H1 (cell line): ENCODE measurements around the gene LRBA. TPM values are rescaled to one million over a fixed set of nuclear protein-coding genes. Genes with fewer than 3 reads are reported as not detected.

ENCODE experiments used
- HDAC2 ChIP-seq, 2 experiments: fragments of 300-600 bp in 1 of 2; sonication (generic) in 1 of 2; IDR thresholded peaks; 2 replicates each; pipeline ENCODE4 v1.6.1; 2011 to 2012; ENCODE audit warnings: low read depth in 2 of 2, low read length in 2 of 2, mild to moderate bottlenecking in 2 of 2, moderate library complexity in 2 of 2, borderline replicate concordance in 1 of 2, inconsistent platforms in 1 of 2
- HDAC6 ChIP-seq: IDR thresholded peaks from one replicate; pipeline ENCODE4 v1.7.1; 2012; ENCODE audit warnings: low read depth, mild to moderate bottlenecking, inconsistent platforms, low read length, moderate library complexity
- POU5F1 ChIP-seq: IDR thresholded peaks from 2 replicates; pipeline ENCODE4 v1.6.1; 2011; ENCODE audit warnings: low read depth, mild to moderate bottlenecking, low read length, moderate library complexity
- RAD21 ChIP-seq, 2 experiments: IDR thresholded peaks in 1 of 2; conservative IDR thresholded peaks in 1 of 2; 2 replicates each; pipeline ENCODE4 v1.6.1; 2011; ENCODE audit warnings: low read depth in 2 of 2, low read length in 2 of 2, improper control_type of control experiment in 1 of 2, inconsistent platforms in 1 of 2, mild to moderate bottlenecking in 1 of 2, moderate library complexity in 1 of 2
- SIN3A ChIP-seq, 2 experiments: IDR thresholded peaks in 1 of 2; conservative IDR thresholded peaks in 1 of 2; 2 replicates each; pipeline ENCODE4 v1.6.1; 2011 to 2012; ENCODE audit warnings: low read length in 2 of 2, improper control_type of control experiment in 1 of 2, low read depth in 1 of 2, mild to moderate bottlenecking in 1 of 2
- SIRT6 ChIP-seq: IDR thresholded peaks from one replicate; pipeline ENCODE4 v1.7.1; 2012; ENCODE audit warnings: low read length, inconsistent platforms
- SUZ12 ChIP-seq: fragments of 200-600 bp; sonication (generic); IDR thresholded peaks from 2 replicates; pipeline ENCODE4 v1.6.1; 2012; ENCODE audit warnings: mild to moderate bottlenecking, inconsistent platforms, low read length, moderate library complexity, mixed read lengths
- polyA plus RNA-seq, 7 experiments: library from polyadenylated mRNA; depleted of rRNA in 3 of 7; stranded (reverse) in 5 of 7; unstranded in 2 of 7; fragments of >200 nt in 5 of 7; fragments of 200-250 nt in 2 of 7; gene quantifications; 1 replicate in 5 of 7; 2 replicates in 1 of 7; 4 replicates in 1 of 7; pipeline versions ENCODE4 v1.2.1 to v1.2.3, GENCODE V29; 2011 to 2013; ENCODE audit warnings: missing spikeins in 2 of 7, mixed read lengths in 2 of 7
- total RNA-seq: library from RNA; stranded (reverse); fragmentation: NEBNext Ultra II Directional; extraction: Animal tissue kit (Norgen Biotek cat#: 25700); gene quantifications from 2 replicates; pipeline ENCODE4 v1.2.1, GENCODE V29; 2021

LRBA gene
- total and polyA plus RNA-seq, 2 of the 8 experiments (the other 6 are each of a cell fraction or from before 2014, with no cell fraction given) = 54.6 to 83.2 TPM

DNA sequence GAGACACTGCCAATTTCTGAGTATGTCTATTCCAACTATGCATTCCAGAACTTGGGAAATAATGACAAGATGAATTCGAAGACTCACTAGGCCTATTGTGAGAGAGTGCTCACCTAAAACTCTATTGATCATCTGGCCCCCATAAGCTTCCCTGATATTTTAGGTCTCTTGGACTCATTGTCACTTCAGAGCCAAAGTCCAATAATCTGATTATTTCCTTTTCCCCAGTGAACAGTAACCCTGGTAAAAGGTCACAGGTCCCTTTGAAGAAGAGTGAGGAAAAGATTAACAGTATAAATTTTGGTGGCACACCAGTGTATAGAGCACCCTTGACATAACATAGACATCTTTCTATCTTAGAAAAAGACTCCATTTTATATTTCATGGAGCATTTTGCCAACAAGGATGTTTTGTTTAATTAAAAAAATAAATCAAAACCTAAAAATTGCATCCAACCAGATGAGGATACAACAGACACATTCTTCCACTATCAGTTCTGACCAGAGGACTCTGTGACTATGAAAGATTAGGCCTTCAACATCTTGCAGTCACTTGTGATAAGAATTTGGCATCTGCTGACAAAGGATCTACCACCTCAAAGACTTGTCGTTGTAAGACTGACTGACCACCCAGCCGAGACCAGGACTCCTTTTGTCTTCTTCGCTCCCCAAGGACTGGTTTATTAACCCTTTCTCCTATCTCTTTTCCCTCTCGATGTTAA, 241.2 kb downstream of the LRBA start (continued):
- TF ChIP-seq SIRT6 (no peak), POU5F1 (no peak), SUZ12 (no peak), HDAC2 (IDR thresholded peaks at IDR 0.05; ENCODE audit: borderline replicate concordance in 1 of 2, low read depth in 2 of 2, low read length in 2 of 2) (no peak), SIN3A (conservative IDR thresholded peaks at IDR 0.05 in 1 of 2, IDR thresholded peaks at IDR 0.05 in 1 of 2; ENCODE audit: low read depth in 1 of 2, low read length in 2 of 2) (no peak), HDAC6 (no peak), RAD21 (IDR thresholded peaks at IDR 0.05 in 1 of 2, conservative IDR thresholded peaks at IDR 0.05 in 1 of 2; ENCODE audit: low read depth in 2 of 2, low read length in 2 of 2) (no peak)
